ENCODE results near the gene VCX2.

DNA sequence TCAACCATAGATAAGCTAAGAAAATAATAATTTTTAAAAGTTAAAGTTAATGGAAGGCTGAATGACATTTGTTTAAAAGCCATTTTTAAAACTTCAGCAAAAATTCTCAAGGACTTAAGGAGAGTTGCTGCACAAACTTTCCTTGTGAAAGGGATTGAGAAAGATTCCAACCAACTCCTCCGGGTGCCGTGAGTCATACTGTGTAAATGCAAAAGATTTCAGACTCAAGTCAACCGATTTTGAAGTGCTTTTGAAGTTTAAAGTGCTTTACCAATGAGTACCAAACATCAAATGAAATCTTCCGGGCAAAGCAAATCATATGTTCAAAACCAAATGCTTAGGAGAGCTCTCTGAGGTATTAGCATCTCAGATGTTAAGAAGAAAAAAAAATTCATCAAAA lies 31.4 kb downstream of the VCX2 start:
- TF ChIP-seq ZNF764 (CRISPR knock-in tag; IDR thresholded peaks at IDR 0.05; ENCODE audit: low read depth) (no peak), GTF2F1 (IDR thresholded peaks at IDR 0.05; ENCODE audit: low read depth, low read length) (no peak), MTF1 (CRISPR knock-in tag; IDR thresholded peaks at IDR 0.05; ENCODE audit: borderline replicate concordance) (no peak), SRSF3 (IDR thresholded peaks at IDR 0.05; ENCODE audit: insufficient read depth, low read length) (no peak), CHD1 (IDR thresholded peaks at IDR 0.05; ENCODE audit: low read length) (no peak), ESRRA (IDR thresholded peaks at IDR 0.05; ENCODE audit: borderline replicate concordance, low read depth) (no peak), ZNF384 (IDR thresholded peaks at IDR 0.05; ENCODE audit: low read depth, low read length) (no peak), EZH2 (IDR thresholded peaks at IDR 0.05; ENCODE audit: borderline replicate concordance, low read depth, low read length) (no peak), MAFK (IDR thresholded peaks at IDR 0.05; ENCODE audit: low read length) (no peak)
- TF ChIP-seq, protein P1, sequence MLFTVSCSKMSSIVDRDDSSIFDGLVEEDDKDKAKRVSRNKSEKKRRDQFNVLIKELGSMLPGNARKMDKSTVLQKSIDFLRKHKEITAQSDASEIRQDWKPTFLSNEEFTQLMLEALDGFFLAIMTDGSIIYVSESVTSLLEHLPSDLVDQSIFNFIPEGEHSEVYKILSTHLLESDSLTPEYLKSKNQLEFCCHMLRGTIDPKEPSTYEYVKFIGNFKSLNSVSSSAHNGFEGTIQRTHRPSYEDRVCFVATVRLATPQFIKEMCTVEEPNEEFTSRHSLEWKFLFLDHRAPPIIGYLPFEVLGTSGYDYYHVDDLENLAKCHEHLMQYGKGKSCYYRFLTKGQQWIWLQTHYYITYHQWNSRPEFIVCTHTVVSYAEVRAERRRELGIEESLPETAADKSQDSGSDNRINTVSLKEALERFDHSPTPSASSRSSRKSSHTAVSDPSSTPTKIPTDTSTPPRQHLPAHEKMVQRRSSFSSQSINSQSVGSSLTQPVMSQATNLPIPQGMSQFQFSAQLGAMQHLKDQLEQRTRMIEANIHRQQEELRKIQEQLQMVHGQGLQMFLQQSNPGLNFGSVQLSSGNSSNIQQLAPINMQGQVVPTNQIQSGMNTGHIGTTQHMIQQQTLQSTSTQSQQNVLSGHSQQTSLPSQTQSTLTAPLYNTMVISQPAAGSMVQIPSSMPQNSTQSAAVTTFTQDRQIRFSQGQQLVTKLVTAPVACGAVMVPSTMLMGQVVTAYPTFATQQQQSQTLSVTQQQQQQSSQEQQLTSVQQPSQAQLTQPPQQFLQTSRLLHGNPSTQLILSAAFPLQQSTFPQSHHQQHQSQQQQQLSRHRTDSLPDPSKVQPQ (CRISPR knock-in tag; IDR thresholded peaks at IDR 0.05; ENCODE audit: borderline replicate concordance), result no peak
- TF ChIP-seq, protein P2, sequence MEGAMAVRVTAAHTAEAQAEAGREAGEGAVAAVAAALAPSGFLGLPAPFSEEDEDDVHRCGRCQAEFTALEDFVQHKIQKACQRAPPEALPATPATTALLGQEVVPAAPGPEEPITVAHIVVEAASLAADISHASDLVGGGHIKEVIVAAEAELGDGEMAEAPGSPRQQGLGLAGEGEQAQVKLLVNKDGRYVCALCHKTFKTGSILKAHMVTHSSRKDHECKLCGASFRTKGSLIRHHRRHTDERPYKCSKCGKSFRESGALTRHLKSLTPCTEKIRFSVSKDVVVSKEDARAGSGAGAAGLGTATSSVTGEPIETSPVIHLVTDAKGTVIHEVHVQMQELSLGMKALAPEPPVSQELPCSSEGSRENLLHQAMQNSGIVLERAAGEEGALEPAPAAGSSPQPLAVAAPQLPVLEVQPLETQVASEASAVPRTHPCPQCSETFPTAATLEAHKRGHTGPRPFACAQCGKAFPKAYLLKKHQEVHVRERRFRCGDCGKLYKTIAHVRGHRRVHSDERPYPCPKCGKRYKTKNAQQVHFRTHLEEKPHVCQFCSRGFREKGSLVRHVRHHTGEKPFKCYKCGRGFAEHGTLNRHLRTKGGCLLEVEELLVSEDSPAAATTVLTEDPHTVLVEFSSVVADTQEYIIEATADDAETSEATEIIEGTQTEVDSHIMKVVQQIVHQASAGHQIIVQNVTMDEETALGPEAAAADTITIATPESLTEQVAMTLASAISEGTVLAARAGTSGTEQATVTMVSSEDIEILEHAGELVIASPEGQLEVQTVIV (CRISPR knock-in tag; IDR thresholded peaks at IDR 0.05; ENCODE audit: borderline replicate concordance), result no peak
- TF ChIP-seq, protein P3, sequence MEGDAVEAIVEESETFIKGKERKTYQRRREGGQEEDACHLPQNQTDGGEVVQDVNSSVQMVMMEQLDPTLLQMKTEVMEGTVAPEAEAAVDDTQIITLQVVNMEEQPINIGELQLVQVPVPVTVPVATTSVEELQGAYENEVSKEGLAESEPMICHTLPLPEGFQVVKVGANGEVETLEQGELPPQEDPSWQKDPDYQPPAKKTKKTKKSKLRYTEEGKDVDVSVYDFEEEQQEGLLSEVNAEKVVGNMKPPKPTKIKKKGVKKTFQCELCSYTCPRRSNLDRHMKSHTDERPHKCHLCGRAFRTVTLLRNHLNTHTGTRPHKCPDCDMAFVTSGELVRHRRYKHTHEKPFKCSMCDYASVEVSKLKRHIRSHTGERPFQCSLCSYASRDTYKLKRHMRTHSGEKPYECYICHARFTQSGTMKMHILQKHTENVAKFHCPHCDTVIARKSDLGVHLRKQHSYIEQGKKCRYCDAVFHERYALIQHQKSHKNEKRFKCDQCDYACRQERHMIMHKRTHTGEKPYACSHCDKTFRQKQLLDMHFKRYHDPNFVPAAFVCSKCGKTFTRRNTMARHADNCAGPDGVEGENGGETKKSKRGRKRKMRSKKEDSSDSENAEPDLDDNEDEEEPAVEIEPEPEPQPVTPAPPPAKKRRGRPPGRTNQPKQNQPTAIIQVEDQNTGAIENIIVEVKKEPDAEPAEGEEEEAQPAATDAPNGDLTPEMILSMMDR (IDR thresholded peaks at IDR 0.05 in 2 of 3, conservative IDR thresholded peaks at IDR 0.05 in 1 of 3; ENCODE audit: insufficient read depth in 2 of 3, low read depth in 1 of 3, low read length in 3 of 3), result no peak

Data from K562 (cell line).